ENCODE data around the gene PRR36. TPM values are rescaled to one million over a fixed set of nuclear protein-coding genes. Genes with fewer than 3 reads are reported as not detected.

The PRR36 gene
- total RNA-seq, 2 experiments from 2014 or later = 0.17 TPM; not detected in 1

DNA sequence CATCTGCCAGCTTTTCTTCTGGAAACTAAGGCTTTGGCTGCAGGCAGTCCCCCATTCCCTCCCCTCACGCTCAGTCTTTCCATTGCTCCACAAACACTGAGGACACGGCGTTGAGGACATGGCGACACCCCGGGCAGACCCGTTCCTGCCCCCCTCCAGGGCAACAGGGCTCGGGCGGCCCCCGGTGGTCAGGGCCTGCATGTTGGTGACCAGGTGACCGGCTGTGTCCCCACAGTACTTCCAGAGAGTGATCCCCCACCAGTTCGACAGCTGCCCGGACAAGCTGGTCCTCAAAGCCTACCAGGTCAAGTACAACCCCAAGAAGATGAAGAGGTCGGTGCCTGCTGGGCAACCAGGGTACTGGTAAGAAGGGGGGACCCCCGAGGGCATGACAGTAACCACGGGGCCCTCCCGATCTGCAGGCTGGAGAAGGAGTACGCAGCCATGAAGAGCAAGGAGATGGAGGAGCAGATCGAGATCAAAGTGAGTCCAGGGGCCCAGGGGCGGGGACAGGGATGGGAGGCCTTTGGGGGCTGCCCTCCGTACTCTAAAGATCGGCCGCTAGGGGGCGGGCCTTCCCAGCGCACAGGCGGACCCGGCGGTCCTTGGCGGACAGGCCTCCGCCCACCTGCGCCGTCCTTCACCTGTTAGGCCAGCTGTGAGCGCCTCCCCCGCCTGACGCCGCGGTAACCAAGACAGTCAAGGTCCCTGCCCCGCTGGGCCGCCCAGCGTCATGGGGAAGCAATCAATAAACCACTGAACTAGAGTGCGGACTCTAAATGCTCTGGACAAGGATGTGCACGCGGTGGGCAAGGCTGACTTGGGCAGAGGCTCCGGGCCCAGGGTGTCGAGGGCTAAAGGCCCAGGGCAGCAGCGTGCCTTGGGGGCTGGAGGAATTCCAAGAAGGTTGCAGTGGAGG lies 21.1 kb downstream of the PRR36 start:
- no peaks in the 10 kb centered on the region for H3K79me2 ChIP-seq (ENCODE audit: insufficient read depth, low read depth, low read length)
- TF ChIP-seq CTCF (conservative IDR thresholded peaks at IDR 0.05; ENCODE audit: low read length) = peak; percentile 87
- TF ChIP-seq EZH2phosphoT487 (IDR thresholded peaks at IDR 0.05; ENCODE audit: borderline replicate concordance, low read depth, low read length) = no peak
- intact Hi-C loops (cut with micrococcal nuclease; ENCODE audit: unreplicated experiment) = loop anchor here (1.0 to 5.0 kb wide), 3 partner anchors 68 to 89 kb away; partner anchors contain the start of genes SNAPC2 and TIMM44
- no peak overlapping the region for H3K27ac ChIP-seq (ENCODE audit: low read depth, low read length, poor library complexity, severe bottlenecking)
- H2AFZ ChIP-seq (ENCODE audit: low read length) = no peak overlapping the region
- H4K20me1 ChIP-seq (ENCODE audit: insufficient read depth, low read length) = no peaks in the 10 kb centered on the region
- no peak overlapping the region for H3K4me3 ChIP-seq (ENCODE audit: low read depth, low read length, poor library complexity, severe bottlenecking)
- H3K4me1 ChIP-seq (ENCODE audit: insufficient read depth, low read length, poor library complexity, severe bottlenecking) = peaks cover 3% of the 10 kb centered on the region
- peak; percentile 74 for DNase-seq (ENCODE audit: low spot score)
- no peaks in the 10 kb centered on the region for H3K9me2 ChIP-seq (ENCODE audit: insufficient read depth, low read length)
- ChIA-PET POLR2A (no interaction called here), CTCF (ENCODE audit: unreplicated experiment) (interaction anchor here (0.7 to 1.1 kb wide), 2 partner anchors 16 to 90 kb away, joined by 3 read pairs; partner anchors contain the start of gene TIMM44)
- BruUV-seq (replicated peaks) = no TSS peak
- H3K4me2 ChIP-seq (ENCODE audit: low read length) = no peak overlapping the region
- no peaks in the 10 kb centered on the region for H3K36me3 ChIP-seq (ENCODE audit: insufficient read depth, low read length)
- H3K9me3 ChIP-seq (ENCODE audit: low read length) = no peaks in the 10 kb centered on the region

DNA sequence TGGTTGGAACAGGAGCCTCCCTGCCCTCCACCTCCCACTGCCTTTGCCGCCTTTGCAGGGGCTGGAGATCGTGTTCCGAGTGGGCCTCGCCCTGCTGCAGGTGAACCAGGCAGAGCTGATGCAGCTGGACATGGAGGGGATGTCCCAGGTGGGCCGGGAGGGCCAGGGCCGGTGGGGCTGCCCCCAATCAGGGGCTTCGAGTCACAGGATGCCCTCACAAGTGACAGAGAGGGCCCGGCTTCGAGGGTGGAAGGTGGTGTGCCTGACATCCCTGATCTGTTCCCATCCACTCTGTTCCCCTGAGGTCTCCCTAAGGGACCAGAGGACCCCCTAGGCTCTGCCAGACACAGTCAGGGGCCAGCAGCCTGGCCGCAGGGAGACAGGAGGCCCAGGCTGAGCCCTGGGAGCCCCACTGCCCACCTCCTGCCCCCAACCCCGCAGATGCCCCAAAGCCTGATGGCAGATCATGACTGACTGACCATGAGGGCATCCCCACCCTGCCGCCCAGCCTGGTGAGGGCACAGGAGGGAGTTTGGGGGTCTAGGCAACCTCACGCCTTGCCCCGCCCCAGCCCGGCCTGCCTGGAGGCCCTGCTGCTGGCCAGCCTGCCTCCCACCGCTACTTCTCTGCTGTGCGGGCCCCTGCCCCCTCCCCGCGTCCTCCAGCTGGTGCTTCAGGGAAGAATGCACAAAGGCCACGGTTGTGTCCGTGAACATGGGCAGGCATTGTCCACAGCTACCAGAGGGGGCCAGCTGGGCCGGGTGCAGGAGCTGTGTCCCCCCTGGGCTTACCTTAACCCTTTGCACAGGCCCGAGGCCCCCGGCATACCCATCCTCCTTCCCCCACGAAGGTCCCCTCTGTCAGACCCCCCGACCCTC lies 22.3 kb downstream of the PRR36 start:
- TF ChIP-seq EZH2phosphoT487 (IDR thresholded peaks at IDR 0.05; ENCODE audit: borderline replicate concordance, low read depth, low read length) (no peak), CTCF (conservative IDR thresholded peaks at IDR 0.05; ENCODE audit: low read length) (no peak)
- DNase-seq (ENCODE audit: low spot score) = no peak
- Histone ChIP-seq H3K4me3 (ENCODE audit: low read depth, low read length, poor library complexity, severe bottlenecking) (no peak overlapping the region), H3K9me2 (ENCODE audit: insufficient read depth, low read length) (no peaks in the 10 kb centered on the region), H3K36me3 (ENCODE audit: insufficient read depth, low read length) (no peaks in the 10 kb centered on the region), H3K4me2 (ENCODE audit: low read length) (no peak overlapping the region), H3K4me1 (ENCODE audit: insufficient read depth, low read length, poor library complexity, severe bottlenecking) (no peaks in the 10 kb centered on the region), H3K9me3 (ENCODE audit: low read length) (no peaks in the 10 kb centered on the region), H3K79me2 (ENCODE audit: insufficient read depth, low read depth, low read length) (no peaks in the 10 kb centered on the region), H3K27ac (ENCODE audit: low read depth, low read length, poor library complexity, severe bottlenecking) (no peak overlapping the region), H2AFZ (ENCODE audit: low read length) (no peak overlapping the region), H4K20me1 (ENCODE audit: insufficient read depth, low read length) (no peaks in the 10 kb centered on the region)
- ChIA-PET CTCF (ENCODE audit: unreplicated experiment) (interaction anchor here (1.1 kb wide), 1 partner anchor 91 kb away, joined by 3 read pairs; the partner anchor contains the start of gene TIMM44), POLR2A (no interaction called here)
- no TSS peak for BruUV-seq (replicated peaks)
- intact Hi-C loops (cut with micrococcal nuclease; ENCODE audit: unreplicated experiment) = loop anchor here (2.0 to 5.0 kb wide), 2 partner anchors 69 to 90 kb away; partner anchors contain the start of genes SNAPC2 and TIMM44

Data from OCI-LY7 (cell line).